SK-N-SH (cell line): ENCODE measurements around the gene INO80C. TPM values are rescaled to one million over a fixed set of nuclear protein-coding genes. Genes with fewer than 3 reads are reported as not detected.

Experiments used
- CTCF ChIA-PET: fragments of 300-600, 350-600 bp; formaldehyde crosslinking; extraction: SDS; loops from one replicate; lab custom pipeline; 2021; lab: Yijun Ruan, JAX
- POLR2A ChIA-PET: fragments of 350-600 bp; sonication (Branson Sonifier 250); formaldehyde crosslinking; extraction: SDS; loops from one replicate; lab custom pipeline; 2020; ENCODE audit warnings: antibody characterized with exemption, inconsistent platforms; lab: Yijun Ruan, JAX
- DNase-seq: peaks from one replicate; pipeline ENCODE4 v3.0.0; 2012
- H2AFZ ChIP-seq: fragments of 200-600 bp; sonication (generic); 2 replicates; pipeline ENCODE4 v1.8.1; 2016; ENCODE audit warnings: antibody characterized with exemption, mild to moderate bottlenecking, low read depth
- H3F3A ChIP-seq: fragments of 200-600 bp; sonication (generic); replicated peaks from 2 replicates; pipeline ENCODE3; 2016; ENCODE audit warnings: antibody characterized with exemption, mild to moderate bottlenecking; ENCODE audit not compliant: insufficient read depth
- H3K27ac ChIP-seq, 2 experiments: fragments of 200-500 bp in 1 of 2; fragments of 200-600 bp in 1 of 2; sonication (Bioruptor generic) in 1 of 2; sonication (generic), shearing (Covaris generic) in 1 of 2; 2 replicates each; pipeline versions ENCODE4 v1.5.1 to v1.6.1; 2014 to 2016; ENCODE audit warnings: low read depth in 2 of 2, inconsistent platforms in 1 of 2, low read length in 1 of 2, mild to moderate bottlenecking in 1 of 2, mixed read lengths in 1 of 2
- H3K27me3 ChIP-seq: fragments of 200-600 bp; sonication (generic), shearing (Covaris generic); 2 replicates; pipeline ENCODE4 v1.6.1; 2016; ENCODE audit warnings: mixed run types; ENCODE audit not compliant: insufficient read depth
- H3K36me3 ChIP-seq, 2 experiments: fragments of 200-500 bp in 1 of 2; fragments of 200-600 bp in 1 of 2; sonication (Bioruptor generic) in 1 of 2; sonication (generic) in 1 of 2; replicated peaks in 1 of 2; 2 replicates each; pipeline versions ENCODE3 to v1.5.1; 2014 to 2016; ENCODE audit warnings: low read length in 1 of 2, mild to moderate bottlenecking in 1 of 2; ENCODE audit not compliant: insufficient read depth in 2 of 2, control insufficient read depth in 1 of 2
- H3K4me1 ChIP-seq, 2 experiments: fragments of 200-500 bp in 1 of 2; fragments of 200-600 bp in 1 of 2; sonication (Bioruptor generic) in 1 of 2; sonication (generic), shearing (Covaris generic) in 1 of 2; 2 replicates each; pipeline versions ENCODE4 v1.5.1 to v1.6.1; 2014 to 2016; ENCODE audit warnings: low read depth in 1 of 2, low read length in 1 of 2, mixed run types in 1 of 2; ENCODE audit not compliant: insufficient read depth in 2 of 2, control insufficient read depth in 1 of 2
- H3K4me2 ChIP-seq: fragments of 200-600 bp; sonication (generic), shearing (Covaris generic); 2 replicates; pipeline ENCODE4 v1.6.1; 2017; ENCODE audit warnings: mixed run types
- H3K4me3 ChIP-seq, 2 experiments: fragments of 200-500 bp in 1 of 2; fragments of 200-600 bp in 1 of 2; sonication (Bioruptor generic) in 1 of 2; sonication (generic), shearing (Covaris generic) in 1 of 2; 2 replicates each; pipeline versions ENCODE4 v1.5.1 to v1.8.1; 2014 to 2016; ENCODE audit warnings: low read depth in 2 of 2, inconsistent platforms in 1 of 2, low read length in 1 of 2, mild to moderate bottlenecking in 1 of 2, mixed read lengths in 1 of 2, moderate library complexity in 1 of 2
- H3K79me2 ChIP-seq: fragments of 200-600 bp; sonication (generic); 2 replicates; pipeline ENCODE4 v1.8.1; 2017; ENCODE audit warnings: mild to moderate bottlenecking; ENCODE audit not compliant: insufficient read depth
- H3K9ac ChIP-seq: fragments of 200-600 bp; sonication (generic); 2 replicates; pipeline ENCODE4 v1.6.1; 2017; ENCODE audit warnings: mixed run types
- H3K9me2 ChIP-seq: fragments of 200-600 bp; sonication (generic); 2 replicates; pipeline ENCODE4 v1.6.1; 2017; ENCODE audit warnings: mixed run types
- H3K9me3 ChIP-seq: fragments of 200-600 bp; sonication (generic); 2 replicates; pipeline ENCODE4 v1.6.1; 2017; ENCODE audit warnings: mixed run types, mild to moderate bottlenecking, moderate library complexity
- H4K20me1 ChIP-seq: fragments of 200-600 bp; sonication (generic); 2 replicates; pipeline ENCODE4 v1.6.1; 2017; ENCODE audit warnings: mild to moderate bottlenecking, mixed run types; ENCODE audit not compliant: insufficient read depth
- FOSL2 ChIP-seq: IDR thresholded peaks from 2 replicates; pipeline ENCODE4 v1.4.0; 2012; ENCODE audit warnings: low read depth, mild to moderate bottlenecking, moderate library complexity, borderline replicate concordance
- FOXJ3 ChIP-seq: sonication (generic); formaldehyde crosslinking; IDR thresholded peaks from 2 replicates; pipeline ENCODE4 v1.5.1; 2020; ENCODE audit warnings: mild to moderate bottlenecking, missing genetic modification reagents
- GABPA ChIP-seq: IDR thresholded peaks from 2 replicates; pipeline ENCODE4 v1.4.0; 2012; ENCODE audit warnings: low read depth, mild to moderate bottlenecking
- GATA2 ChIP-seq: sonication (generic); formaldehyde crosslinking; IDR thresholded peaks from 2 replicates; pipeline ENCODE4 v1.5.0; 2020; ENCODE audit warnings: mild to moderate bottlenecking, missing genetic modification reagents
- IRF3 ChIP-seq: fragments of 150-350 bp; IDR thresholded peaks from 2 replicates; pipeline ENCODE4 v1.6.1; 2016; ENCODE audit warnings: mild to moderate bottlenecking, low read depth, low read length
- JUND ChIP-seq: IDR thresholded peaks from 2 replicates; pipeline ENCODE4 v1.4.0; 2012
- MAX ChIP-seq: IDR thresholded peaks from 2 replicates; pipeline ENCODE4 v1.4.0; 2012; ENCODE audit warnings: low read depth
- MEF2A ChIP-seq: IDR thresholded peaks from 2 replicates; pipeline ENCODE4 v1.4.0; 2012; ENCODE audit warnings: low read depth, borderline replicate concordance
- RAD21 ChIP-seq: IDR thresholded peaks from 2 replicates; pipeline ENCODE4 v1.6.1; 2012; ENCODE audit warnings: mild to moderate bottlenecking, low read length
- REST ChIP-seq: IDR thresholded peaks from 2 replicates; pipeline ENCODE4 v1.6.1; 2012; ENCODE audit warnings: mild to moderate bottlenecking, low read depth, low read length, moderate library complexity
- RFX5 ChIP-seq: IDR thresholded peaks from 2 replicates; pipeline ENCODE4 v1.6.1; 2012; ENCODE audit warnings: mild to moderate bottlenecking, improper control_type of control experiment, low read length
- TAF1 ChIP-seq: IDR thresholded peaks from 2 replicates; pipeline ENCODE4 v1.6.1; 2012; ENCODE audit warnings: low read depth, mild to moderate bottlenecking, low read length, moderate library complexity, borderline replicate concordance
- USF2 ChIP-seq: fragments of 150-350 bp; IDR thresholded peaks from 2 replicates; pipeline ENCODE4 v1.6.1; 2017; ENCODE audit warnings: antibody characterized with exemption, low read length, low read depth, borderline replicate concordance
- ZBTB33 ChIP-seq: IDR thresholded peaks from 2 replicates; pipeline ENCODE4 v1.4.0; 2012; ENCODE audit warnings: low read depth, borderline replicate concordance
- WGBS: methylation state at CpG from one replicate; pipeline ENCODE4 v1.1.6; 2017; ENCODE audit warnings: low lambda C conversion rate; 5-methylcytosine and 5-hydroxymethylcytosine counted together
- polyA plus RNA-seq, 3 experiments: library from polyadenylated mRNA; depleted of rRNA; stranded (reverse); fragments of >200 nt; gene quantifications; 2 replicates each; pipeline ENCODE4 v1.2.3, GENCODE V29; 2012

Gene INO80C
- polyA plus RNA-seq, 1 of the 3 experiments (the other 2 are of a cell fraction): 17.0 TPM

GRCh38 chr18:35479911-35480586, 17.7 kb downstream of the INO80C start (continued):
- no peak for TF ChIP-seq GATA2 (CRISPR knock-in tag)
- TF ChIP-seq MAX: no peak
- TF ChIP-seq TAF1: no peak
- no peak for TF ChIP-seq GABPA
- no peak for TF ChIP-seq FOXJ3 (CRISPR knock-in tag)
- no peak for TF ChIP-seq IRF3
- TF ChIP-seq, all 33 proteins: peak for 0

GRCh38 chr18:35478520-35479435, 19.0 kb downstream of the INO80C start:
- H3F3A ChIP-seq: no peaks in the 10 kb centered on the region
- DNase-seq: no peak
- no peak overlapping the region for H2AFZ ChIP-seq
- H3K36me3 ChIP-seq: peaks cover 0 to 3% of the 10 kb centered on the region in 2 experiments
- H3K27me3 ChIP-seq: no peaks in the 10 kb centered on the region
- H3K4me3 ChIP-seq: no peak overlapping the region
- H3K9ac ChIP-seq: no peak overlapping the region
- H3K4me2 ChIP-seq: no peak overlapping the region
- WGBS: 70% methylated on average over 8 of the region's 8 CpGs
- no peaks in the 10 kb centered on the region for H3K9me3 ChIP-seq
- no peaks in the 10 kb centered on the region for H4K20me1 ChIP-seq
- TF ChIP-seq FOSL2 (peak; percentile 8; the same call in 1 of the 2 replicates), ZBTB33 (no peak)
- H3K9me2 ChIP-seq: no peaks in the 10 kb centered on the region
- ChIA-PET CTCF (interaction anchor here (1.2 kb wide), 1 partner anchor 72 kb away, joined by 3 read pairs; no protein-coding TSS in a partner anchor), POLR2A (no interaction called here)
- H3K4me1 ChIP-seq: no peaks in the 10 kb centered on the region
- no peaks in the 10 kb centered on the region for H3K79me2 ChIP-seq
- H3K27ac ChIP-seq: peak overlapping the region in 1 of 2 experiments; percentile 28; a peak in 1 of 4 replicates

GRCh38 chr18:35477974-35478373, 19.8 kb downstream of the INO80C start:
- H3K4me3 ChIP-seq: no peak overlapping the region
- no peak overlapping the region for H2AFZ ChIP-seq
- peaks cover 0 to 3% of the 10 kb centered on the region in 2 experiments for H3K36me3 ChIP-seq
- no peaks in the 10 kb centered on the region for H3K9me3 ChIP-seq
- no peaks in the 10 kb centered on the region for H3K9me2 ChIP-seq
- H3K9ac ChIP-seq: no peak overlapping the region
- no peaks in the 10 kb centered on the region for H3K79me2 ChIP-seq
- peak overlapping the region in 1 of 2 experiments; percentile 28; a peak in 1 of 4 replicates for H3K27ac ChIP-seq
- H3K4me2 ChIP-seq: no peak overlapping the region
- no peaks in the 10 kb centered on the region for H3F3A ChIP-seq
- ChIA-PET CTCF (interaction anchor here (1.2 kb wide), 1 partner anchor 71 kb away, joined by 3 read pairs; no protein-coding TSS in a partner anchor), POLR2A (no interaction called here)
- DNase-seq: no peak
- no peaks in the 10 kb centered on the region for H4K20me1 ChIP-seq
- no peaks in the 10 kb centered on the region for H3K27me3 ChIP-seq
- H3K4me1 ChIP-seq: no peaks in the 10 kb centered on the region
- no peak for TF ChIP-seq MEF2A
- TF ChIP-seq JUND: no peak
- TF ChIP-seq USF2: no peak
- no peak for TF ChIP-seq RAD21
- TF ChIP-seq RFX5: no peak
- no peak for TF ChIP-seq REST
- TF ChIP-seq MAX: no peak
